Transverse colon (tissue), 4 donors: ENCODE data around the gene NHLRC4.

Experiments
- POLR2A ChIP-seq: fragments of 450-650 bp; IDR thresholded peaks from one replicate; pipeline ENCODE4 v1.6.1; 2016; ENCODE audit warnings: antibody characterized with exemption, mild to moderate bottlenecking, moderate library complexity
- POLR2AphosphoS5 ChIP-seq, 3 donors: sonication (generic); formaldehyde crosslinking; IDR thresholded peaks; one replicate each; pipeline ENCODE4 v1.6.1; 2016; ENCODE audit warnings: antibody characterized with exemption in 3 of 3
- TF ChIP-seq, protein P1 (sequence below), 5 experiments: fragments of 200-600 bp in 3 of 5; fragments of 450-650 bp in 2 of 5; sonication (generic) in 3 of 5; IDR thresholded peaks; 1 replicate in 2 of 5; 2 replicates in 3 of 5; pipeline ENCODE4 v1.5.1; 2016 to 2017; ENCODE audit warnings: antibody characterized with exemption in 5 of 5, inconsistent platforms in 3 of 5, mild to moderate bottlenecking in 2 of 5, moderate library complexity in 1 of 5

- TF ChIP-seq, protein P1, sequence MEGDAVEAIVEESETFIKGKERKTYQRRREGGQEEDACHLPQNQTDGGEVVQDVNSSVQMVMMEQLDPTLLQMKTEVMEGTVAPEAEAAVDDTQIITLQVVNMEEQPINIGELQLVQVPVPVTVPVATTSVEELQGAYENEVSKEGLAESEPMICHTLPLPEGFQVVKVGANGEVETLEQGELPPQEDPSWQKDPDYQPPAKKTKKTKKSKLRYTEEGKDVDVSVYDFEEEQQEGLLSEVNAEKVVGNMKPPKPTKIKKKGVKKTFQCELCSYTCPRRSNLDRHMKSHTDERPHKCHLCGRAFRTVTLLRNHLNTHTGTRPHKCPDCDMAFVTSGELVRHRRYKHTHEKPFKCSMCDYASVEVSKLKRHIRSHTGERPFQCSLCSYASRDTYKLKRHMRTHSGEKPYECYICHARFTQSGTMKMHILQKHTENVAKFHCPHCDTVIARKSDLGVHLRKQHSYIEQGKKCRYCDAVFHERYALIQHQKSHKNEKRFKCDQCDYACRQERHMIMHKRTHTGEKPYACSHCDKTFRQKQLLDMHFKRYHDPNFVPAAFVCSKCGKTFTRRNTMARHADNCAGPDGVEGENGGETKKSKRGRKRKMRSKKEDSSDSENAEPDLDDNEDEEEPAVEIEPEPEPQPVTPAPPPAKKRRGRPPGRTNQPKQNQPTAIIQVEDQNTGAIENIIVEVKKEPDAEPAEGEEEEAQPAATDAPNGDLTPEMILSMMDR (IDR thresholded peaks at IDR 0.05): no peak
- TF ChIP-seq POLR2A (no peak), POLR2AphosphoS5 (IDR thresholded peaks at IDR 0.05) (peak in 1 of 3 donors; percentile 30)
Observed at GRCh38 chr16:569445-570254, 2.8 kb downstream of the NHLRC4 start, which contains the start of gene PIGQ.
